Activated T-helper 1 cell treated with anti-CD3 and anti-CD28 coated beads, Interleukin-2, amount 50 U/mL, for 16 hours (primary cell): ENCODE measurements around the gene P4HA1.

Source experiments
- DNase-seq, 2 donors: peaks; one replicate each; pipeline ENCODE4 v3.0.0-alpha.2; 2020; ENCODE audit warnings: low read depth in 1 of 2, low spot score in 1 of 2

P4HA1 gene

GRCh38 chr10:72981028-72981881 lies 115.4 kb downstream of the P4HA1 start:
- DNase-seq = no peak

GRCh38 chr10:72980348-72980747 lies 116.3 kb downstream of the P4HA1 start:
- no peak for DNase-seq

- DNase-seq = no peak
Observed at GRCh38 chr10:72979709-72980108, 117.0 kb downstream of the P4HA1 start.

- no peak for DNase-seq
Observed at GRCh38 chr10:72976886-72977285, 119.8 kb downstream of the P4HA1 start.
